Gastroesophageal sphincter (tissue), 3 donors: ENCODE measurements around the gene GMPR2.

Experiments
- EP300 ChIP-seq: sonication (generic); formaldehyde crosslinking; IDR thresholded peaks from one replicate; pipeline ENCODE4 v1.6.1; 2017; ENCODE audit warnings: antibody characterized with exemption, mild to moderate bottlenecking
- POLR2A ChIP-seq, 2 donors: fragments of 450-650 bp; IDR thresholded peaks; one replicate each; pipeline ENCODE4 v1.6.1; 2017; ENCODE audit warnings: antibody characterized with exemption in 2 of 2, mild to moderate bottlenecking in 2 of 2, moderate library complexity in 1 of 2
- POLR2AphosphoS5 ChIP-seq: sonication (generic); formaldehyde crosslinking; IDR thresholded peaks from one replicate; pipeline ENCODE4 v1.6.1; 2017; ENCODE audit warnings: antibody characterized with exemption
- TF ChIP-seq, protein P1 (sequence below), 4 experiments: fragments of 200-600 bp in 2 of 4; fragments of 450-650 bp in 2 of 4; sonication (generic) in 1 of 4; IDR thresholded peaks; one replicate each; pipeline ENCODE4 v1.5.1; 2017 to 2019; ENCODE audit warnings: antibody characterized with exemption in 4 of 4, mild to moderate bottlenecking in 2 of 4, moderate library complexity in 2 of 4

DNA sequence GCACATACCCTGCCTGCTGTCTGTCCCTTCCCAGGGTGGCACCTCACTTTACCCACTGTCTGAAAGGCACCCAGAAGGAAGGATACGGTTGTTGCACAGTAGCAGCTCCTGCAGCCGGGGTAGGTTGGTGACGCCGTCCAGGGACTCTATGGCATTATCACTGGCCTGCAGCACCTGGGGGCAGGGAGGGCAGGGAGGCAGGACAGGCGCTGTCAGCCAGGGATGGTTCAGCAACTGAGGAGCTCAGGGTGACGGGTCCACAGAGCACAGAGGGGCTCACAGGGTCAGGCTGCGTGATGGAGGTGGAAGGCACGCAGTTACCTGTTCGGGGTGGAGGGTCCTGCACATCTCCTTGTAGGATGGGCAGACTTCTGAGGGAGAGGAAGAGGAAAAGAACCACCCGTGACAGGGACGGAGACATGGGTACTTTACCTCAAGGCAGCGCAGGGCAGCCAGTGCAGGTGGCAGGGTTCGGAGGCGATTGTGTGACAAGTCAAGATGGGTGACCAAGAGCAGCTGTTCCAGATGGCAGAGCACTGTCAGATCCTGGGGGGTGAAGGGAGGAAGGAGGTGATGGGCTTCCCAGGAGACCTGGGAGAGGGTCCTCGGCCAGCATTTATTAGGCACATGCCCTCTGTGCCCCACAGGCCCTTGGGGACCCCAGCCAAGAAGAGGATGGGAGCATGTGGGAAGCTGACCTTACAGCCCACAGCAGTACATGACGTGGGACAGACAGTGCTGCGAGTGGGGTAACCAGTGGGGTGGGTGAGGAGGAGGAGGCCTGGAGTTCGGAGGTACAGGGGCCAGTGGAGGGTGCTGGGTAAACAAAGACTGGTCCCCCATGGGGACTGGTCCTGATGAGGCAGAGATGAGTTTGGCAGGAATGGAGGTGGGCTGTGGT, 33.9 kb downstream of the GMPR2 start:
- TF ChIP-seq, protein P1, sequence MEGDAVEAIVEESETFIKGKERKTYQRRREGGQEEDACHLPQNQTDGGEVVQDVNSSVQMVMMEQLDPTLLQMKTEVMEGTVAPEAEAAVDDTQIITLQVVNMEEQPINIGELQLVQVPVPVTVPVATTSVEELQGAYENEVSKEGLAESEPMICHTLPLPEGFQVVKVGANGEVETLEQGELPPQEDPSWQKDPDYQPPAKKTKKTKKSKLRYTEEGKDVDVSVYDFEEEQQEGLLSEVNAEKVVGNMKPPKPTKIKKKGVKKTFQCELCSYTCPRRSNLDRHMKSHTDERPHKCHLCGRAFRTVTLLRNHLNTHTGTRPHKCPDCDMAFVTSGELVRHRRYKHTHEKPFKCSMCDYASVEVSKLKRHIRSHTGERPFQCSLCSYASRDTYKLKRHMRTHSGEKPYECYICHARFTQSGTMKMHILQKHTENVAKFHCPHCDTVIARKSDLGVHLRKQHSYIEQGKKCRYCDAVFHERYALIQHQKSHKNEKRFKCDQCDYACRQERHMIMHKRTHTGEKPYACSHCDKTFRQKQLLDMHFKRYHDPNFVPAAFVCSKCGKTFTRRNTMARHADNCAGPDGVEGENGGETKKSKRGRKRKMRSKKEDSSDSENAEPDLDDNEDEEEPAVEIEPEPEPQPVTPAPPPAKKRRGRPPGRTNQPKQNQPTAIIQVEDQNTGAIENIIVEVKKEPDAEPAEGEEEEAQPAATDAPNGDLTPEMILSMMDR (IDR thresholded peaks at IDR 0.05): no peak
- no peak for TF ChIP-seq POLR2AphosphoS5
- no peak for TF ChIP-seq EP300
- TF ChIP-seq POLR2A (IDR thresholded peaks at IDR 0.05): no peak
